Spleen (tissue), 7 donors: ENCODE measurements around the gene TMA7.

Experiments
- POLR2A ChIP-seq, 3 donors: fragments of 450-650 bp; IDR thresholded peaks; one replicate each; pipeline ENCODE4 v1.5.1; 2017; ENCODE audit warnings: antibody characterized with exemption in 3 of 3, mild to moderate bottlenecking in 1 of 3
- TF ChIP-seq, protein P1 (sequence below), 11 experiments: fragments of 200-600 bp in 7 of 11; fragments of 450-650 bp in 4 of 11; sonication (generic) in 4 of 11; IDR thresholded peaks in 8 of 11; conservative IDR thresholded peaks in 3 of 11; 1 replicate in 7 of 11; 2 replicates in 4 of 11; pipeline versions ENCODE4 v1.4.0 to v1.8.0; 2016 to 2021; ENCODE audit warnings: antibody characterized with exemption in 11 of 11, inconsistent platforms in 4 of 11, mild to moderate bottlenecking in 1 of 11
- donor health status: DM: no; HTN: no; CAD: no; lungs with moderate emphysema.
- donor health status: DM: no; HTN: no; CAD: no.
- donor health status: DM: no; HTN: no; CAD: no.

DNA sequence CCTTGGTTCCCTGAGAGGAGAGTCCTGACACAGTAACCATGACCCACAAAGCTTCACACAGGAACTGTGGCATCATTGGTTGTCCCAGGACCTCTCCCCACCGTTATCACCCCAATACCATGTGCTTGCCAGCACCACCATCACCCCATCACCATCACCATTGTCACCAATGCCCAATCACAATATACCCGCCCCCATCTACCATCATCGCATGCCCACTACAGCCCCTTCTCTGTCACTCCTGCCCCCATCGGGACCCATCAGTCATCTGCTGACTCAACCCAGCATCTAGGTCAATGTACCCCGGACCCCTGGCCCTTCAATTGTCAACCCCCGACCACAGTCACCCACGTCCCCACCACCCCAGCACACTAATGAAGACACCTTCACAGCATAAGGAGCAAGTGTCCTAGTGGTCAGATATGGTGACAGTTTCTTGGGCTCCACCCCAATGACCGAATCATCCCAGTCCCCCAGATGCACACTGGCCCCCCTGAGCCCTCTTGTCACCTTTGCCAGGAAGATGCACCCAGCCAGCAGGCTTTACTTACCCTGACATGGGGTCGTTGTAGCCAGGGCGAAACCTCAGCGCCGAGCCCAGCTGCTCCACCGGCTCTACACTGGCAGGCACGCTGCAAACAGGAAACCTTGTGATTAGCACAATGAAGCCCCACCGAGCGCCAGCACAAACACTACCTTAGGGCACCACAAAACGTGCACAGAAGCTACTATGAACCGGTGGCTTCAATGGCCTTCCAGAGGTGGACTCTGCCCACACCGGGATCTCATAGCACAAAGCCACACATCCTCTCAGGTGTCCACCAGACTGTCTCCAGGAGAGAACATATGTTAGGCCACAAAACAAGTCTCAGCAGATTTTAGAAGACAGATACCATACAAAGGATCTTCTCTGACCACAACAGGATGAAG is 38.8 kb downstream of the TMA7 start:
- no peak for TF ChIP-seq POLR2A (IDR thresholded peaks at IDR 0.05)
- TF ChIP-seq, protein P1, sequence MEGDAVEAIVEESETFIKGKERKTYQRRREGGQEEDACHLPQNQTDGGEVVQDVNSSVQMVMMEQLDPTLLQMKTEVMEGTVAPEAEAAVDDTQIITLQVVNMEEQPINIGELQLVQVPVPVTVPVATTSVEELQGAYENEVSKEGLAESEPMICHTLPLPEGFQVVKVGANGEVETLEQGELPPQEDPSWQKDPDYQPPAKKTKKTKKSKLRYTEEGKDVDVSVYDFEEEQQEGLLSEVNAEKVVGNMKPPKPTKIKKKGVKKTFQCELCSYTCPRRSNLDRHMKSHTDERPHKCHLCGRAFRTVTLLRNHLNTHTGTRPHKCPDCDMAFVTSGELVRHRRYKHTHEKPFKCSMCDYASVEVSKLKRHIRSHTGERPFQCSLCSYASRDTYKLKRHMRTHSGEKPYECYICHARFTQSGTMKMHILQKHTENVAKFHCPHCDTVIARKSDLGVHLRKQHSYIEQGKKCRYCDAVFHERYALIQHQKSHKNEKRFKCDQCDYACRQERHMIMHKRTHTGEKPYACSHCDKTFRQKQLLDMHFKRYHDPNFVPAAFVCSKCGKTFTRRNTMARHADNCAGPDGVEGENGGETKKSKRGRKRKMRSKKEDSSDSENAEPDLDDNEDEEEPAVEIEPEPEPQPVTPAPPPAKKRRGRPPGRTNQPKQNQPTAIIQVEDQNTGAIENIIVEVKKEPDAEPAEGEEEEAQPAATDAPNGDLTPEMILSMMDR (IDR thresholded peaks at IDR 0.05 in 8 of 11, conservative IDR thresholded peaks at IDR 0.05 in 3 of 11) = peak in 2 of 11 experiments; percentile 8 to 9
